Activated CD8-positive, alpha-beta memory T cell treated with anti-CD3 and anti-CD28 coated beads, Interleukin-2, amount 50 U/mL, for 1 hour (primary cell): ENCODE data around the gene THSD4.
"Not testable (repeated sequence)": the region's sequence is repeated elsewhere in the genome, so short reads cannot be mapped to it uniquely, and the experiment has no call there.

ENCODE experiments used
- DNase-seq: peaks from one replicate; pipeline ENCODE4 v3.0.0-alpha.2; 2020; ENCODE audit errors: extremely low read depth

Gene THSD4

GRCh38 chr15:71349336-71349735 lies 234.1 kb downstream of the THSD4 start:
- no peak for DNase-seq

GRCh38 chr15:71349736-71350526 lies 234.7 kb downstream of the THSD4 start:
- DNase-seq: no peak

DNA sequence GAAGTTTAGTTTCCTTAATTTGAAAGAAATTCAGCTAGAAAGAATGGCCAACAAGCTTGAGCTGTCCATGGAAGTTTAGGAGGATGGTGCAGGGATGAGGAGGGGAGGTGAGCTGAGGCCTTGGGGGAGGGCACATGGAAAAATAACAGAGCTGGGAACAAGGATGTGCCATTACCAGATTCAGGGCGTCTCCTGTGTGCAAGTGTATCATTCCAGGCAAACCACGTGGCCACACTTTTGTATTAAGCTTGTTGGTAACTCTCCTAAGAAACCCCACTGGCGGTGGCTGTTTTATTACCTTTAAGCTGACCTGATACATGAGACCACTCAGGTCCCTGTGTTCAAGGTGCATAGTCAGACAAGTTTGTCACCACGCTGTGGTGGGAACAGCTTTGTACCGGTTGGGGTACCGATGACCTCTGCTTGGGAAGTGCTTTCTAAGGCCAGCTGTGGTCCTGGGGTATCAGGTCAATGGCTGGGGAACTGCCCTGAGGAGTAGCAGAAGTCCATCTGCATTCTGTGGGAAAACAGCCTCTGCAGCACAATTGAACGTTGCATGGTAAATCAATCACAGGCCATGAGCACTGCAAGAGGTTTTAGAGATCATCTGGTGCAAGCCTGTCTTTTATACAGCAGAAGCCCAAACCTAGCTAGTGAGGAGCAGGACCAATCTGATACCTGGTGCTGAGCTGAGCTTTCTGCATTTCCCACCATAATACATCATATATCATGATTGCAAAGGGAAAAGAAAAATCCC lies 235.5 kb downstream of the THSD4 start:
- no peak for DNase-seq

GRCh38 chr15:71352125-71352524 lies 236.9 kb downstream of the THSD4 start:
- DNase-seq: no peak

- DNase-seq: no peak
Measured at GRCh38 chr15:71352765-71353164, 237.5 kb downstream of the THSD4 start.

DNA sequence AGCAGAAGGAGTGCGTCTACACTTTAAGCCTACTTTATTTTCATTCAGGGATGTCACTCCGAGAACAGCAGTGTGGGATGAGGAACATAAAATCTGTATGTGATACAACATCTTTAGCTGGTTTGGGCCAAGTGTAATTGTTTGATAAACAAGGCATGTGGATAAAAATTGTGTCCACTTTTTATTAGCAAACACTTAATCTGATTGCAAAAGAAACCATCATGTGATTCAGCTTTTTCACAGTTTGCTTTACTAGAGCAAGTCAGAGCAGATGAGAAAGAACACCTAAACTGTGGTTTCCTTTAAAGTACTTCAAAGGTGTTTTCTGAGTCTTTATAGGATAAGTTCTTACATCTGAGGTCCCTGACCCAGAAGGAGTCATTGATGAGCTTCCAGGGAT lies 237.9 kb downstream of the THSD4 start:
- DNase-seq: no peak

DNA sequence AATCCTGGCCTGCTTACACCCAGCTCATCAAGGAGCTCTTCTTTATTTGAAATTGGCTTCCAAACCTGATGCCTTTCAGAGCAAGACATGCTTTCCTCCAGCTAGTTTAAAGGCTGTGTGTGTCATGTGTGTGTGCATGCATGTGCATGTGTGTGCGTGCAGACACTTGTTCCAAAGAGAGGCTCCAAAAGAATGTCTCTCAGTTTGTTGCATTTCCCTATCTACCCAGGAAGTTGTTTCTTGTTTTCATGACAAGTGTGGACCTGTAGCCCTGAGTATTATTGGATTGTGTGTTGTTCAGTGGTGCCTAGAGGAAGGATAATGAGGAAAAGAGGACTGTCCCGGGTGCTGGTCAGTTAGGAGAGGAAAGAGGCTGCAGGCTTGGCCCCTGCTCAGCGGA lies 240.0 kb downstream of the THSD4 start:
- no peak for DNase-seq

DNA sequence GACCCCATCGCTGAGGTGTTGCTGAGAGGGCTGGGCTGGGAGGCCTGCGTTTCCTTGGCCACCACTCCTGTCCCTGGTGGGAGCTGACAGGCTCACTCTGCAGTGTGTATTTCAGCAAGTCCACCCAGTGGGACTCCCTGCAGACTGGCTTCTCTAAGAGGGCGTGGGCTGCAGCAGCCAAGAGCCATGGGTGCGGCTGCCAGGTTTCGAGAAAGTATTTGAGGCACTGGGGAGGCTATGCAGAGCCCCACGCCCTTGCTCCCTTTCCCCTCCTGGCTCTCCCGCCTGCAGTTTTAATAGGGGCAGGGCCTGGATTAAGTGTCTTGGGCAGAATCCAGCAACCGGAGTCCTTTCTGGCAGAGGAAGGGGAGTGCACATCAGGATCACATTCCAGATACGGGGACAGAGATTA lies 242.1 kb downstream of the THSD4 start:
- no peak for DNase-seq

- DNase-seq: no peak
Measured at GRCh38 chr15:71357967-71358366, 242.7 kb downstream of the THSD4 start.

DNA sequence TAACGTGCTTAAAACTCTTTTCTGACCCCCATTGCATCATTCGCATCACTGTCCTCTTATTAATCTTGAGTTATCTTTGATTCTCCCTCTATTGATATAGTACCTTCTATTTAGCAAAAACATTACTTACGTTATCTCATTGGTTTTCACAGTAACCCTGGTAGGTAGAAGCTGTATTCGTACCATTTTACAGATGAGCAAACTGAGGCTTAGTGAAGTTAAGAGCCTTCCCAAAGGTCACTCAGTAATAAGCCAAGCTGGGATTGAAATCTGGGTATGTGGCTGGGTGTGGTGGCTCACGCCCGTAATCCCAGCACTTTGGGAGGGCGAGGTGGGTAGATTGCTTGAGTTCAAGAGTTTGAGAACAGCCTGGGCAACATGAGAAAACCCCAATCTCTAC lies 244.0 kb downstream of the THSD4 start:
- DNase-seq: no peak

- no peak for DNase-seq
Measured at GRCh38 chr15:71362556-71362955, 247.3 kb downstream of the THSD4 start.

GRCh38 chr15:71362987-71363968 lies 248.0 kb downstream of the THSD4 start:
- DNase-seq: no peak

GRCh38 chr15:71364117-71364584 lies 248.9 kb downstream of the THSD4 start:
- no peak for DNase-seq

- DNase-seq: no peak
Measured at GRCh38 chr15:71366522-71366921, 251.3 kb downstream of the THSD4 start.

DNA sequence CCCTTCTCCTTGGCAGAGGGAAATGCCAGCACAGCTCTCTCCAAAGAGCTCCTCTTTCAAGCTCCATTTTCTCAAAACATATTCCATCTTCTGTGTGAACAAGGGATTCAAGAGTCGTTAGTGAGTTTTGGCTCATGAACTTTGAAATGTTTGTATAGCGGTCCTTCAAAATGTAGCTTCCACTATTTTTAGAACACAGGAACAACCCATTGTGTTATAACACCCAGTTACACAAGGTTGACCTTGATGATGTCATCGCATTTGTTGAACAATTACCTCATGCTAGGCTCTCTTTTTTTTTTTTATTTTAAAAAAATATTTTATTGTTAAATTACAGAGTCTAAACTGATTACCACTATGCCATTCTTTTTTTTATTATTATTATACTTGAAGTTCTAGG lies 251.7 kb downstream of the THSD4 start:
- no peak for DNase-seq

DNA sequence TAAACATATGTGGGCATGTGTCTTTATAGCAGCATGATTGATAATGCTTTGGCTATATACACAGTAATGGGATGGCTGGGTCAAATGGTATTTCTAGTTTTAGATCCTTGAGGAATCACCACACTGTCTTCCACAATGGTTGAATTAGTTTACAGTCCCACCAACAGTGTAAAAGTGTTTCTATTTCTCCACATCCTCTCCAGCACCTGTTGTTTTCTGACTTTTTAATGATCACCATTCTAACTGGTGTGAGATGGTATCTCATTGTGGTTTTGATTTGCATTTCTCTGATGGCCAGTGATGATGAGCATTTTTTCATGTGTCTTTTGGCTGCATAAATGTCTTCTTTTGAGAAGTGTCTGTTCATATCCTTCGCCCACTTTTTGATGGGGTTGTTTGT lies 252.5 kb downstream of the THSD4 start:
- DNase-seq: not testable (repeated sequence)

GRCh38 chr15:71372769-71373168 lies 257.5 kb downstream of the THSD4 start:
- not testable (repeated sequence) for DNase-seq

- no peak for DNase-seq
Measured at GRCh38 chr15:71373917-71374316, 258.6 kb downstream of the THSD4 start.

DNA sequence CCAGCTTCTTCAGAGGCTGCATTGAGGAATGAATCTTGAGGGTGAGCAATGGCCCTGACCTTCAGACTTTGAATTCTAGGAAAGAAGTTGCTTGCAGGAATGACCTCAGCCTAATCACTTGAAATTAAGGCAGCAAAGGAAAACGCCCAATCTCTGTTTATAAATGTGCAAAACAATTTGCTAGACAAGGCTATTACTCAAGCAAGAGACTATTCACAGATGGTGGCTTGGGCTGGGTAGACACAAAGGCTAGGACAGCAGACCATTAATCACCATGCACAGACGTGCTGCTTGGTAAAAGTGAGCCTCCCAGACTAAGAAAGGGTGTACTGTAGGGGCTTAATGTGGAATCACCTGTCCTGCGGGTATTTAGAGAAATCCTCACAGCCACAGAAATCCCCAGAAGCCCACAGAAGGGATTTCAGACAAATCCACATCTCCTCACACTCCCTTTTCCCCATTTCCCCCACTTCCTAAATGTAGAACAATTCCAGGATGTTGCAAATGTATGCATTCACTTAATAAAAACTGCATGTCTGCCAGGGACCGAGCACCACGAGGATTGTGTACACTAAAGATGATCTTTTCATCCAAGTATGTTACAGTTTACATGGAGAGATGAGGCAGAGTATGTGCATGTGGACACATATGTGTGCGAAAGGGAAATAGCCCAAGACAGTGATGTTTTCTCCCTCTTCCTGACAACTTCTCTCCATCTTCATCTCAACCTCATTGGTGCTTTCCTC lies 259.5 kb downstream of the THSD4 start:
- no peak for DNase-seq

DNA sequence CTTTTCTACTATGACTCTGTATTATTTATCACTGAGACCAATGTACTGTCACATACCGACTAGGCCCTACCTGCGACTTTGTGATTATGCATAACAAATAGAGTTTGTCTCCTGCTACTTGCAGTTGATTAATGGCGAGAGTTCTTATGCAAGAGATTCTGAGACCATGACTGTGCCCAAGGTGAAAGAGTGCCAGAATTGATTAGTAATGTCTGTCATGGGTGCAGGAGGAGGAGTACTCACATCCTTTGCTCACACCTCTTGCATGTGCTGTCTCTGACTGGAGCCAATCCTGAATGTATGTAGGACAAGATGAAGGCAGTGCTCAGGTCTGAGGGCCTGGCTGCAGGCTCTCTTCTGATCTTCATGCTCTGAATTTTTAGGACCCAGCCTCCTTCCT lies 260.7 kb downstream of the THSD4 start:
- DNase-seq: no peak

- no peak for DNase-seq
Measured at GRCh38 chr15:71379893-71380292, 264.6 kb downstream of the THSD4 start.
